HEK293 (cell line): ENCODE data around the gene YARS1.

Source experiments
- CTCF ChIA-PET: fragments of 350-600 bp; formaldehyde crosslinking; extraction: SDS; loops from one replicate; lab custom pipeline; 2021; ENCODE audit warnings: antibody characterized with exemption; lab: Yijun Ruan, JAX
- POLR2A ChIA-PET: fragments of 300-600 bp; formaldehyde crosslinking; extraction: SDS; loops from one replicate; lab custom pipeline; 2020; ENCODE audit warnings: antibody characterized with exemption, inconsistent platforms; lab: Yijun Ruan, JAX
- H3K27ac ChIP-seq: fragments of 200-500 bp; sonication (Bioruptor generic); 2 replicates; pipeline ENCODE4 v1.5.1; 2014; ENCODE audit warnings: low read depth, low read length, control low read depth, inconsistent platforms; ENCODE audit errors: extremely low read depth
- H3K36me3 ChIP-seq, 2 experiments: fragments of 200-500 bp in 1 of 2; sonication (Bioruptor generic) in 1 of 2; 1 replicate in 1 of 2; 2 replicates in 1 of 2; pipeline ENCODE4 v1.5.1; 2014 to 2017; ENCODE audit warnings: inconsistent platforms in 2 of 2, low read length in 2 of 2; ENCODE audit not compliant: control insufficient read depth in 2 of 2, insufficient read depth in 1 of 2
- H3K4me1 ChIP-seq: fragments of 200-500 bp; sonication (Bioruptor generic); 2 replicates; pipeline ENCODE4 v1.5.1; 2014; ENCODE audit warnings: mild to moderate bottlenecking, low read length, inconsistent platforms; ENCODE audit not compliant: control insufficient read depth, insufficient read depth
- H3K4me3 ChIP-seq: 2 replicates; pipeline ENCODE4 v1.5.1; 2011; ENCODE audit warnings: low read depth, mild to moderate bottlenecking, control low read depth, low read length, moderate library complexity
- H3K9me3 ChIP-seq: fragments of 200-500 bp; sonication (Bioruptor generic); 2 replicates; pipeline ENCODE4 v1.5.1; 2014; ENCODE audit warnings: low read depth, low read length, inconsistent platforms; ENCODE audit not compliant: control insufficient read depth, insufficient read depth
- EGR2 ChIP-seq: fragments of 450-650 bp; formaldehyde crosslinking; IDR thresholded peaks from 2 replicates; pipeline ENCODE4 v1.5.1; 2016; ENCODE audit warnings: low read depth, missing biosample characterization, missing genetic modification characterization
- GLIS1 ChIP-seq: fragments of 450-650 bp; formaldehyde crosslinking; IDR thresholded peaks from 2 replicates; pipeline ENCODE4 v1.5.1; 2016; ENCODE audit warnings: missing biosample characterization, missing genetic modification characterization
- IKZF3 ChIP-seq: fragments of 450-650 bp; IDR thresholded peaks from 2 replicates; pipeline ENCODE4 v1.5.0; 2018; ENCODE audit warnings: missing biosample characterization, mild to moderate bottlenecking, missing genetic modification characterization, moderate library complexity
- INSM2 ChIP-seq: fragments of 450-650 bp; formaldehyde crosslinking; IDR thresholded peaks from 2 replicates; pipeline ENCODE4 v1.5.1; 2016; ENCODE audit warnings: missing biosample characterization, missing genetic modification characterization
- KLF8 ChIP-seq: fragments of 450-650 bp; formaldehyde crosslinking; IDR thresholded peaks from 2 replicates; pipeline ENCODE4 v1.5.1; 2016; ENCODE audit warnings: missing biosample characterization, missing genetic modification characterization
- PRDM1 ChIP-seq: fragments of 450-650 bp; formaldehyde crosslinking; IDR thresholded peaks from 2 replicates; pipeline ENCODE4; 2016; ENCODE audit warnings: missing biosample characterization, missing genetic modification characterization
- SP7 ChIP-seq: fragments of 450-650 bp; formaldehyde crosslinking; IDR thresholded peaks from 2 replicates; pipeline ENCODE4 v1.5.1; 2016; ENCODE audit warnings: missing biosample characterization, missing genetic modification characterization
- ZBTB17 ChIP-seq: fragments of 450-650 bp; formaldehyde crosslinking; IDR thresholded peaks from 2 replicates; pipeline ENCODE4 v1.5.1; 2016; ENCODE audit warnings: missing biosample characterization, missing genetic modification characterization
- ZBTB7A ChIP-seq: fragments of 450-650 bp; formaldehyde crosslinking; IDR thresholded peaks from 2 replicates; pipeline ENCODE4 v1.5.1; 2016; ENCODE audit warnings: low read depth, missing biosample characterization, missing genetic modification characterization
- ZBTB8A ChIP-seq: fragments of 450-650 bp; formaldehyde crosslinking; IDR thresholded peaks from 2 replicates; pipeline ENCODE4 v1.5.1; 2016; ENCODE audit warnings: missing biosample characterization, missing genetic modification characterization
- ZFHX2 ChIP-seq: fragments of 450-650 bp; formaldehyde crosslinking; conservative IDR thresholded peaks from 2 replicates; pipeline ENCODE4 v1.5.1; 2016; ENCODE audit warnings: missing biosample characterization, missing genetic modification characterization
- ZFP37 ChIP-seq: fragments of 450-650 bp; formaldehyde crosslinking; IDR thresholded peaks from 2 replicates; pipeline ENCODE4 v1.5.1; 2016; ENCODE audit warnings: missing biosample characterization, missing genetic modification characterization
- ZNF175 ChIP-seq: fragments of 450-650 bp; formaldehyde crosslinking; IDR thresholded peaks from 2 replicates; pipeline ENCODE4 v1.5.1; 2016; ENCODE audit warnings: missing biosample characterization, missing genetic modification characterization
- ZNF280D ChIP-seq: fragments of 450-650 bp; formaldehyde crosslinking; IDR thresholded peaks from 2 replicates; pipeline ENCODE4 v1.5.1; 2016; ENCODE audit warnings: missing biosample characterization, missing genetic modification characterization
- ZNF544 ChIP-seq: fragments of 450-650 bp; formaldehyde crosslinking; IDR thresholded peaks from 2 replicates; pipeline ENCODE4 v1.5.0; 2017; ENCODE audit warnings: missing biosample characterization, missing genetic modification characterization

YARS1 gene

GRCh38 chr1:32746130-32746529 is 71.0 kb downstream of the YARS1 start:
- ChIA-PET POLR2A (interaction anchor here (0.6 to 2.1 kb wide), 4 partner anchors 8 to 56 kb away, joined by 3 to 6 read pairs (median 4); no protein-coding TSS in a partner anchor), CTCF (interaction anchor here (0.6 to 1.0 kb wide), 2 partner anchors 7 to 34 kb away, joined by 3 to 5 read pairs; no protein-coding TSS in a partner anchor)
- Histone ChIP-seq H3K4me3 (no peak overlapping the region), H3K36me3 (peaks cover 0 to 13% of the 10 kb centered on the region in 2 experiments; a peak in 2 of 3 replicates), H3K27ac (no peak overlapping the region), H3K9me3 (no peaks in the 10 kb centered on the region), H3K4me1 (no peaks in the 10 kb centered on the region; the same call in 1 of the 2 replicates)
- TF ChIP-seq ZNF280D (tag by site-specific recombination) (no peak), INSM2 (tag by site-specific recombination) (no peak), ZFHX2 (tag by site-specific recombination) (peak; percentile 62), SP7 (no peak), ZBTB17 (tag by site-specific recombination) (peak; percentile 56; the same call in 1 of the 2 replicates), ZNF175 (tag by site-specific recombination) (no peak), ZBTB7A (no peak), ZNF544 (tag by site-specific recombination) (no peak), KLF8 (0 out of 2 replicates have a peak, but pooled peaks have one; percentile 27), PRDM1 (tag by site-specific recombination) (no peak), EGR2 (peak; percentile 58)

GRCh38 chr1:32744071-32744425 is 73.1 kb downstream of the YARS1 start:
- peak; percentile 58 for TF ChIP-seq IKZF3 (tag by site-specific recombination)
- TF ChIP-seq INSM2 (tag by site-specific recombination), result no peak
- TF ChIP-seq GLIS1, result peak; percentile 69
- Histone ChIP-seq H3K36me3 (peaks cover 0 to 13% of the 10 kb centered on the region in 2 experiments; a peak in 2 of 3 replicates), H3K4me1 (no peaks in the 10 kb centered on the region; the same call in 1 of the 2 replicates), H3K4me3 (no peak overlapping the region), H3K9me3 (no peaks in the 10 kb centered on the region), H3K27ac (no peak overlapping the region)
- POLR2A ChIA-PET, result interaction anchor here (2.1 kb wide), 1 partner anchor 10 kb away, joined by 6 read pairs; no protein-coding TSS in a partner anchor
- CTCF ChIA-PET, result interaction anchor here (1.9 to 2.4 kb wide), 2 partner anchors 29 to 32 kb away, joined by 8 to 13 read pairs; no protein-coding TSS in a partner anchor

- Histone ChIP-seq H3K27ac (no peak overlapping the region), H3K4me1 (no peaks in the 10 kb centered on the region; the same call in 1 of the 2 replicates)
- POLR2A ChIA-PET, result interaction anchor here (1.8 kb wide), 1 partner anchor 31 kb away, joined by 9 read pairs; no protein-coding TSS in a partner anchor
- no peak for TF ChIP-seq ZFP37 (tag by site-specific recombination)
- 0 out of 2 replicates have a peak, but pooled peaks have one; percentile 5 for TF ChIP-seq ZBTB8A
- TF ChIP-seq, all 188 proteins: peak for 1
- Histone ChIP-seq H3K9me3 (no peaks in the 10 kb centered on the region), H3K36me3 (peaks cover 0 to 13% of the 10 kb centered on the region in 2 experiments; a peak in 2 of 3 replicates), H3K4me3 (no peak overlapping the region)
- CTCF ChIA-PET, result interaction anchor here (0.9 to 2.4 kb wide), 5 partner anchors 10 to 38 kb away, joined by 3 to 13 read pairs (median 6); no protein-coding TSS in a partner anchor
Observed at GRCh38 chr1:32743380-32744070, 73.6 kb downstream of the YARS1 start.
